Chondrocyte (in vitro differentiated cells): Measurements from ENCODE around the gene PTGER1. TPM values are rescaled to one million over a fixed set of nuclear protein-coding genes. Genes with fewer than 3 reads are reported as not detected.

ENCODE experiments used
- DNase-seq: peaks from one replicate; pipeline ENCODE4 v3.0.0; 2021; ENCODE audit warnings: mixed read lengths, low spot score
- H3K27ac Mint-ChIP-seq: one replicate; pipeline ENCODE4 v1.8.0; 2021; ENCODE audit warnings: mild to moderate bottlenecking, moderate library complexity, mixed read lengths; ENCODE audit not compliant: unreplicated experiment
- H3K27me3 Mint-ChIP-seq: 2 replicates; pipeline ENCODE4 v1.8.0; 2021; ENCODE audit warnings: low read depth, mixed read lengths
- H3K36me3 Mint-ChIP-seq: 2 replicates; pipeline ENCODE4 v1.8.0; 2021; ENCODE audit warnings: low read depth, mixed read lengths
- H3K4me1 Mint-ChIP-seq: 2 replicates; pipeline ENCODE4 v1.8.0; 2021; ENCODE audit warnings: low read depth, mild to moderate bottlenecking, mixed read lengths
- H3K4me3 Mint-ChIP-seq: one replicate; pipeline ENCODE4 v1.8.0; 2021; ENCODE audit warnings: mild to moderate bottlenecking, moderate library complexity, mixed read lengths; ENCODE audit not compliant: unreplicated experiment
- H3K9me3 Mint-ChIP-seq: 2 replicates; pipeline ENCODE4 v1.8.0; 2021; ENCODE audit warnings: low read depth, mixed read lengths
- CTCF ChIP-seq: fragments of 200-600 bp; sonication (generic); IDR thresholded peaks from 2 replicates; pipeline ENCODE4 v1.5.0; 2021; ENCODE audit warnings: antibody characterized with exemption, mild to moderate bottlenecking, moderate library complexity
- total RNA-seq: library from RNA; stranded (reverse); gene quantifications from 3 replicates; pipeline ENCODE4 v1.2.1, GENCODE V29; 2021

PTGER1 gene
- total RNA-seq, 1 donor from 2014 or later, result 1.6 TPM

GRCh38 chr19:14494411-14494810, 19.3 kb upstream of the PTGER1 start:
- peaks cover 10% of the 10 kb centered on the region for H3K36me3 Mint-ChIP-seq
- peaks cover 30% of the 10 kb centered on the region for H3K4me1 Mint-ChIP-seq
- peak overlapping the region; percentile 89 for H3K4me3 Mint-ChIP-seq
- peak overlapping the region; percentile 39 for H3K27ac Mint-ChIP-seq
- no peaks in the 10 kb centered on the region for H3K9me3 Mint-ChIP-seq
- H3K27me3 Mint-ChIP-seq, result no peaks in the 10 kb centered on the region
- no peak for TF ChIP-seq CTCF
- DNase-seq, result no peak

- TF ChIP-seq CTCF, result no peak
- Mint-ChIP-seq H3K9me3 (no peaks in the 10 kb centered on the region), H3K36me3 (peaks cover 13% of the 10 kb centered on the region), H3K4me1 (peaks cover 30% of the 10 kb centered on the region), H3K27me3 (no peaks in the 10 kb centered on the region), H3K4me3 (no peak overlapping the region), H3K27ac (no peak overlapping the region)
- no peak for DNase-seq
Measured at GRCh38 chr19:14492756-14493337, 17.7 kb upstream of the PTGER1 start.

GRCh38 chr19:14487370-14488125, 12.4 kb upstream of the PTGER1 start:
- TF ChIP-seq CTCF, result no peak

GRCh38 chr19:14482172-14482941, 7.2 kb upstream of the PTGER1 start:
- Mint-ChIP-seq H3K4me3 (no peak overlapping the region), H3K27me3 (no peaks in the 10 kb centered on the region), H3K36me3 (peaks cover 14% of the 10 kb centered on the region), H3K27ac (no peak overlapping the region), H3K9me3 (no peaks in the 10 kb centered on the region), H3K4me1 (peaks cover 5% of the 10 kb centered on the region)
- TF ChIP-seq CTCF, result no peak
- DNase-seq, result no peak

More at GRCh38 chr19:14487370-14488125, 12.4 kb upstream of the PTGER1 start:
- Mint-ChIP-seq H3K27ac (no peak overlapping the region), H3K9me3 (no peaks in the 10 kb centered on the region), H3K36me3 (peaks cover 18% of the 10 kb centered on the region), H3K27me3 (no peaks in the 10 kb centered on the region), H3K4me3 (no peak overlapping the region), H3K4me1 (no peaks in the 10 kb centered on the region)
- no peak for DNase-seq

- peaks cover 22% of the 10 kb centered on the region for H3K4me1 Mint-ChIP-seq
- no peaks in the 10 kb centered on the region for H3K9me3 Mint-ChIP-seq
- DNase-seq, result no peak
- H3K27me3 Mint-ChIP-seq, result no peaks in the 10 kb centered on the region
- no peak overlapping the region for H3K27ac Mint-ChIP-seq
- no peak overlapping the region for H3K4me3 Mint-ChIP-seq
- TF ChIP-seq CTCF, result no peak
- H3K36me3 Mint-ChIP-seq, result peaks cover 11% of the 10 kb centered on the region
Measured at GRCh38 chr19:14480700-14481079, 5.5 kb upstream of the PTGER1 start.
